DOHH2 (cell line): ENCODE results near the gene RNF224.

ENCODE experiments used
- H3F3A ChIP-seq: fragments of 200-600 bp; sonication (generic), shearing (Covaris generic); 2 replicates; pipeline ENCODE4 v1.6.0; 2016; ENCODE audit warnings: antibody characterized with exemption, mild to moderate bottlenecking; ENCODE audit not compliant: control insufficient read depth, insufficient read depth
- H3K27ac ChIP-seq: fragments of 200-600 bp; sonication (generic); 2 replicates; pipeline ENCODE4 v1.5.1; 2014; ENCODE audit warnings: low read depth, mild to moderate bottlenecking, low read length, moderate library complexity
- H3K27me3 ChIP-seq: fragments of 200-600 bp; sonication (generic); 2 replicates; pipeline ENCODE4 v1.6.1; 2014; ENCODE audit warnings: mild to moderate bottlenecking, low read length, mixed read lengths; ENCODE audit not compliant: control insufficient read depth
- H3K36me3 ChIP-seq: fragments of 200-600 bp; sonication (generic); 2 replicates; pipeline ENCODE4 v1.6.1; 2014; ENCODE audit warnings: mild to moderate bottlenecking, low read length, moderate library complexity, mixed read lengths; ENCODE audit not compliant: control insufficient read depth
- H3K4me1 ChIP-seq: fragments of 200-600 bp; sonication (generic); 2 replicates; pipeline ENCODE4 v1.6.1; 2014; ENCODE audit warnings: mild to moderate bottlenecking, low read length, mixed read lengths; ENCODE audit not compliant: control insufficient read depth
- H3K4me2 ChIP-seq: fragments of 200-600 bp; sonication (generic); 2 replicates; pipeline ENCODE4 v1.6.0; 2014; ENCODE audit warnings: mild to moderate bottlenecking, low read length, moderate library complexity
- H3K4me3 ChIP-seq: fragments of 200-600 bp; sonication (generic); 2 replicates; pipeline ENCODE4 v1.5.1; 2014; ENCODE audit warnings: mild to moderate bottlenecking, low read length, mixed read lengths
- H3K79me2 ChIP-seq: fragments of 200-600 bp; sonication (generic); 2 replicates; pipeline ENCODE4 v1.6.1; 2014; ENCODE audit warnings: mild to moderate bottlenecking, low read length, mixed read lengths; ENCODE audit not compliant: control insufficient read depth
- H3K9me2 ChIP-seq: fragments of 200-600 bp; sonication (generic); replicated peaks from 2 replicates; pipeline ENCODE4 v1.6.1; 2014; ENCODE audit warnings: mild to moderate bottlenecking, low read length, mixed read lengths; ENCODE audit not compliant: control insufficient read depth
- H3K9me3 ChIP-seq: fragments of 200-600 bp; sonication (generic); 2 replicates; pipeline ENCODE4 v1.6.1; 2014; ENCODE audit warnings: antibody characterized with exemption, low read length, mixed read lengths; ENCODE audit not compliant: control insufficient read depth, insufficient read depth
- H4K20me1 ChIP-seq: fragments of 200-600 bp; sonication (generic); 2 replicates; pipeline ENCODE4 v1.6.0; 2014; ENCODE audit warnings: low read depth, mild to moderate bottlenecking, antibody characterized with exemption, low read length, moderate library complexity; ENCODE audit not compliant: control insufficient read depth, insufficient read depth
- CTCF ChIP-seq: fragments of 200-600 bp; sonication (generic); IDR thresholded peaks from one replicate; pipeline ENCODE4 v1.5.1; 2014; ENCODE audit warnings: antibody characterized with exemption, mild to moderate bottlenecking, low read depth, low read length; ENCODE audit not compliant: poor library complexity, severe bottlenecking
- EZH2phosphoT487 ChIP-seq: fragments of 200-600 bp; sonication (generic); IDR thresholded peaks from 2 replicates; pipeline ENCODE4 v1.6.1; 2017; ENCODE audit warnings: borderline replicate concordance, mild to moderate bottlenecking, antibody characterized with exemption, low read length, moderate library complexity, mixed read lengths

Gene RNF224

DNA sequence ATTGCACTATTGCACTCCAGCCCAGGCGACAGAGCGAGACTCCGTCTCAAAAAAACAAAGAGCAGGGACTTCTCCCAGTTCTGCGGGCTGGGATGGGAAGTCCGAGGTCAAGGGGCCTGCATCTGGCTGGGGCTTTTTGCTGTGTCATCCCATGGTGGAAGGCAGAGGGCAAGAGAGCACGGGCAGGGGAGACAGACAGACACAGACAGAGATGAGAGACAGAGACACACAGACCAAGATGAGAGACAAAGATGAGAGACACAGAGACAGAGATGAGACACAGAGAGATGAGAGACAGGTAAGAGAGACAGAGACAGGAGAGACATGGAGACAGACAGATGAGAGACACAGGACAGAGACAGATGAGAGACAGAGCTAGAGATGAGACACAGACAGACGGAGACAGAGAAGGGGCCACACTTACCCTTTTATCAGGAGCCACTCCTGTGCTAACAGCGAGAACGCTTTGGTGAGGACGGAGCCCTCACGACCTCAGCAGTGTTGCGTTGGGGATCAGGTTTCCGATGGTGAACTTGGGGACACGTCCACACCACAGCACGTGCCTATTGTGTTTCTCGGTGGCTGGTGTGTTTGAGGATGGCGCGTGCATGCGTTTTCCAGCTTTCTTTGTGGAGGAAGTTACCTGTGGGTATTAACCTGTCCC, 41.4 kb downstream of the RNF224 start:
- H3K27ac ChIP-seq = peak overlapping the region; percentile 84
- no peaks in the 10 kb centered on the region for H3K9me3 ChIP-seq

DNA sequence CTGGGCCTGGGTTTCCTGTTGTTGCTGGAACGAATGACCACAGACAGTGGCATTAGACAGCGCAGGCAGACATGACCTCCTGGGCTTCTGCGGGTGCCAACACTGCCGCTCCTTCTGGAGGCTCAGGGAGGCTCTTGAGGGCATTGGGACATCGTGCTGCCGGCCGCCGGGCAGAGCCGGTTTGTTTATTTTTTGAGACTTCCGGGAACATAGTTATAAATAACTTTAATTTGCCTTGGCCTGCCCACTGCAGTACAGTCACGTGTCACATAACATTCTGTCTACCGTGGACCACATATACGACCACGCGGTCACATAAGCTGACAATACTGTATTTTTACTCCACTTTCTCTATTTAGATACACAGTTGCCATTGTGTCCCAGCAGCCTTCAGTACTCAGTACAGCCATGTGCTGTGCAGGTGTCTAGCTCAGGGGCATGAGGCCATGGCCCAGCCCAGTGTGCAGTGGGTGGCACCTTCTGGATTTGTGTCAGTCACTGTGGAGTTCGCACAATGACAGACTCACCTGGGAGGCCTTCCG, 42.0 kb downstream of the RNF224 start:
- peaks cover 79% of the 10 kb centered on the region for H3K36me3 ChIP-seq
- no peaks in the 10 kb centered on the region for H3K9me3 ChIP-seq
- H3K4me3 ChIP-seq = peak overlapping the region; percentile 75
- H4K20me1 ChIP-seq = no peaks in the 10 kb centered on the region
- no peak for TF ChIP-seq CTCF
- no peak for TF ChIP-seq EZH2phosphoT487
- no peaks in the 10 kb centered on the region for H3K9me2 ChIP-seq
- H3K27ac ChIP-seq = peak overlapping the region; percentile 84
- no peaks in the 10 kb centered on the region for H3K27me3 ChIP-seq
- peaks cover 25% of the 10 kb centered on the region for H3F3A ChIP-seq
- peak overlapping the region; percentile 98 for H3K4me2 ChIP-seq
- peaks cover 48% of the 10 kb centered on the region for H3K79me2 ChIP-seq
- peaks cover 80% of the 10 kb centered on the region for H3K4me1 ChIP-seq

More for the DNA sequence above, 41.4 kb downstream of the RNF224 start:
- Histone ChIP-seq H3K9me2 (no peaks in the 10 kb centered on the region), H3K4me2 (peak overlapping the region; percentile 98), H3K4me3 (peak overlapping the region; percentile 75), H3K79me2 (peaks cover 52% of the 10 kb centered on the region), H3K36me3 (peaks cover 83% of the 10 kb centered on the region), H3K4me1 (peaks cover 74% of the 10 kb centered on the region), H3F3A (peaks cover 25% of the 10 kb centered on the region), H3K27me3 (no peaks in the 10 kb centered on the region), H4K20me1 (no peaks in the 10 kb centered on the region)
- TF ChIP-seq EZH2phosphoT487 (no peak), CTCF (no peak)

DNA sequence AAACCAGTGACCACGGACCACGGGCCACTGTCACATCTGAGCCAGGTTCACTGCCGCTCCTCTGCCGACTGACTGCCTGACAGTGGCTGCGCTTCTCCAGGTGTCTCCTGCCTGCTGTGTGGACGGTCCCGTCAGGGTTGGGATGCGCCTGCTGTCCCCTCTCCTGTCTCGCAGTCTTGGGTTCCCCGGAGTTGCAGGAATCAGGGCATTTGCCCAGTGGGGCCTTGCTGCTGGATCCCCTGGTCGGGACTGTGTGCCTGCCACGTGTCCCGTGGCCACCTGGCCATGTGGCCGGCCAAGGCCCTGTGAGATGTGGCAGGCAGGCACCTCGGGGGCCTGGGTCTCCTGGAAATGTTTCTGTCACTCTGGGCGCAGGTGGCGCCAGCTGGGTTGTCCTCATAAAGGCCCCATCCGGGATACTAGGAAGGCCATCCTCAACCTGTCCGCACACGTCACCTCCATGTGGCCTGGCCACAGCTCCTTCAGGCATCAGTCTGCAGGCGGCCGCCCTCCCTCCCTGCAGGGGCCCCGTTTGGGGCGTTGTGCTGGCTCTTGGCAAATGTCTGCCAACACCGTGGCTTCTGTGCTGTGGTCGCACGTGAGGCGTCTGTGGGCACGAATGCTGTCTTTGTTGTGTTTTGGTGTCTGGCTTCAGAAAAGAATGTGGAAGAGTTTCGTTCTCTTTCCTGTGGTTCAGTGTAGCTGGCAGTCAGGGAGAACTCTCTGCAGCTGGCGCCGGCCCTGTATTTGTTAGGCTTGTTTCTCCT, 43.8 kb downstream of the RNF224 start:
- peaks cover 47% of the 10 kb centered on the region for H3K79me2 ChIP-seq
- no peaks in the 10 kb centered on the region for H3K27me3 ChIP-seq
- H3K4me1 ChIP-seq = peaks cover 95% of the 10 kb centered on the region
- no peaks in the 10 kb centered on the region for H4K20me1 ChIP-seq
- H3K4me3 ChIP-seq = no peak overlapping the region
- peaks cover 30% of the 10 kb centered on the region for H3F3A ChIP-seq
- no peaks in the 10 kb centered on the region for H3K9me3 ChIP-seq
- no peak overlapping the region for H3K27ac ChIP-seq
- H3K9me2 ChIP-seq = no peaks in the 10 kb centered on the region
- no peak overlapping the region for H3K4me2 ChIP-seq
- TF ChIP-seq EZH2phosphoT487 (no peak), CTCF (no peak)
- H3K36me3 ChIP-seq = peaks cover 67% of the 10 kb centered on the region
